Measurements from ENCODE around the gene INPP5A. TPM values are rescaled to one million over a fixed set of nuclear protein-coding genes. Genes with fewer than 3 reads are reported as not detected.

Gene INPP5A
- total RNA-seq, 2 donors from 2014 or later, result 65.2 to 102 TPM

DNA sequence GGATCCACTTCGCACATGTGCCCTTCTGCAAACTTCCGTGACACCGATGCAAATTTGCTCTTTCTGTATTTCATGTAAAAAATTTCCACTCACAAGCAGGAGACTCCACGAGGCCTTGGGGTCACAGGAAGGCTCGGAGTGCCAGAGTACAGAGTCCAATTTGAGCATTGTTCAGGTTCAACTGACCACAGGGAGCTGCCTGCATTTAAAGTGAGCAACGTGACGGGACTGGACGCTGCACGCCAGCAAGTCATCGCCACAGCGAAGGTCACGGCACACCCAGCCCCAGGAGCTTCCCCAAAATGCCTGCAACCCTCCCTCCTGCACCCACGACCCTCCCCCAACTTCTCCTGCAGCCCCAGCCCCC is 289.8 kb downstream of the INPP5A start:
- DNase-seq (ENCODE audit: low spot score), result no peak
- intact Hi-C loops (cut with DNase I), result no loop called here

DNA sequence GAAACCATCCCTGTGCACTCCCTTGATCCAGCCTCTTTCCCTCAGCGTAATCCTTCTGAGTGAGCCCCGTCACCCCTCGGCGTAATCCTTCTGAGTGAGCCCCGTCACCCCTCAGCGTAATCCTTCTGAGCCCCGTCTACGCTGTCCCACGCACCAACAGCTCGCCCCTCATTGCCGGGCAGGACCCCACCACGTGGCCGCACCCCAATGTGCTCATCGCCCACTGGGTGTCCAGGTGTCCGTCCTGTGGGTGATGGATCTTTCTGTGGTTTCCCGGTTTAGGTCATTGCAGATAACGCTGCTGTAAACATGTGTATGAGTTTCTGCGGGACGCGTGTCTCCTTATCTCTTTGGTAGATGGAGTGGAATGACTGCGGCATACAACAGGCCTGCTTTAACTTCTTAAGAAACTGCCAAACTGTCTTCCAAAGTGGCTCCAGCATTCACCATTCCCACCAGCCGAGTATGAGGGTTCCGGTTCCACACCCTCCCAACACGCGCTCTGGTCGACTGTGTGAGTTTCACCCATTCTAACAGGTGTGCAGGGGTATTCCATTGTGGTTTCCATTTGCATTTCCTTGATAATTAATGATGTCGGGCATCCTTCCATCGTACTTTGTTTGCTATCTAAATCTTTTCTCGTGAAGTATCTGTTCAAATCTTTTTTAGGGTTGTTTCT is 290.4 kb downstream of the INPP5A start:
- DNase-seq (ENCODE audit: low spot score), result no peak

DNA sequence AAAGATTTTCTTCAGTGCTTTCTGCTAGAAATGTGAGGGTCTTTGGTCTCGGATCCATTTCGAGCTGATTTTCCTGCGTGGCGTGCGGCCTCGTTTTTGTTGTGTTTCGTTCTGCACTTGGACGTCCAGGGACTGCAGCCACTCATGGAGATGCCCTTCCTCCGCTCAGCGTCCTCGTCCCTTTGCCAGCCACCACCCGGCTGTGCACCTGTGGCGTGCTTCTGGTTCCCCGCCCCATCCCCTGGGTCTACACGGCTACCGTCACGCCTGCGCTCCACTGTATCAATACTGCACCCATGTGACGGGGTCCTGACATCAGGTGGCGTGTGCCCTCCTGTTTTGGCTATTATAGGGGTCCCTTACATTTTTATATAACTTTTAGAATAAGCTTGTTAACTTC is 291.1 kb downstream of the INPP5A start:
- no peak for DNase-seq (ENCODE audit: low spot score)
- intact Hi-C loops (cut with DNase I), result no loop called here

More for the DNA sequence above, 290.4 kb downstream of the INPP5A start:
- intact Hi-C loops (cut with DNase I), result no loop called here

DNA sequence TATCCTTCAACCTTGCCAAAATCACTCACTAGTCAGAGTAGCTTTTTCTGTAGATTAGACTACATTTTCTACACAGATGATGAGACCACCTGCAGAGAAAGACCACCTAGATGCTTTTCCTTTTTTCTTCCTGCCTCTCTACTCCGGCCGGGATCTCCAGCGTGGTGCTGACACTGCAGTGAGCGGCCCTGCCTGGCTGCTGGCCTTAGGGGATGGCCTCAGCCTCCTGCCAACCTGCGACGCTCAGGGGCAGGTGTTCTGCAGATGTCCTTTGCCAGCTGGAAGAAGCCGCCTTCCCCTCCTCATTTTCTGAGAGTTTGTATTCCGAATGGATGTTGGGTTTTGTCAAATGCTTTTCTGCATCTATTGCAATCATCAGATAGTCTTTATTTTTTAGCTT is 291.8 kb downstream of the INPP5A start:
- intact Hi-C loops (cut with DNase I), result no loop called here
- no peak for DNase-seq (ENCODE audit: low spot score)

DNA sequence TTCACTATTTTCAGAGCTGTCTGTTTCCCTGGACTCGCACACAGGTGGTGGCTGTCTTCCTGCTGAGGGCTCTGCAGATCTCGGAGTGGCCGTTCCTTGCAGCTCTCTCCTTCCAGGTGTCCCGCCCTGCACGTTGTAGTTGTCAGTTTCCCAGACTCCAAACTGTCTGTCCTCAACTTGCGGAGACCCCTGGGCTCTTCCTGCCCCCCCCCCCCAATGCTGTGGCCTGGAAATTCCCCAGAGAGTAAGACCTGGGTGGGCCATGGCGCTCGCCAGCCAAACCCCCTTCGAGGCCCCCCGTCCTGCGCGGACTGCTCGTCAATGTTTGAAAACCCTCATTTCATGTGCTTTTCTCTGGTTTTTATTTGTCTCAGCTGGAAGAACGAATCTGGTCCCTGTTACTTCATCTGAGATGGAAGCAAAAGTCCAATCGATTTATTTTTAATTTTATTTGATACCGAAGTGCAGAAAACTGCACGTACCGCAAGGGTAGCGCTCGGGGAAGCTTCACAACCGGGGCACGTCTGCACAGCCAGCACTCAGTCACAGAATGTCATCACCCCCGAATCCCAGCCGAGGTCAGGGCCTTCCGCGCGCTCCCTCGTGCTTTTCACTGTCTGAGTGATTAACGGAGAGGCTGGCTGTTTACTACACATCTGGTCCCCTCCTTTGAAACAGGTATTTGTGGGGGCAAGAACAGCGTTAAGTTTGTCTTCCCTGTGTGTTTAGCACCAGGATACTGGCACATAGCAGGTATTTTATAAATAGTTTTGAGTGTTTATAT is 294.8 kb downstream of the INPP5A start:
- no peak for DNase-seq (ENCODE audit: low spot score)
- intact Hi-C loops (cut with DNase I), result loop anchor here in 1 of 2 donors (5.0 kb wide), 1 partner anchor 1140 kb away; no protein-coding TSS in a partner anchor

Other genes with a start within 250 kb of the INPP5A start
- gene STK32C, start 229.8 kb upstream of the INPP5A start, total RNA-seq, result 1 to 10 TPM; 6.3 to 9.7 TPM
- 1 to 10 TPM; 4.7 to 6.5 TPM for gene LRRC27, start 205.6 kb upstream of the INPP5A start, total RNA-seq
- gene PWWP2B, start 140.6 kb upstream of the INPP5A start, total RNA-seq, result 10 to 100 TPM; 10.4 to 16.1 TPM
- gene NKX6-2, start 248.4 kb downstream of the INPP5A start, total RNA-seq, result not detected

All from posterior vena cava (tissue), 2 donors.